Fibroblast of the aortic adventitia (primary cell): ENCODE data around the gene NCS1. TPM values are rescaled to one million over a fixed set of nuclear protein-coding genes. Genes with fewer than 3 reads are reported as not detected.

Source experiments
- DNase-seq: peaks from one replicate; pipeline ENCODE4 v3.0.0-alpha.2; 2010; ENCODE audit warnings: low read depth
- H3K4me3 ChIP-seq: 2 replicates; pipeline ENCODE4 v1.5.1; 2011; ENCODE audit warnings: low read depth, mild to moderate bottlenecking, control low read depth, low read length, moderate library complexity
- total RNA-seq: library from RNA; depleted of rRNA; stranded (reverse); fragments of >200 nt; gene quantifications from 2 replicates; pipeline ENCODE4 v1.2.3, GENCODE V29; 2012; ENCODE audit warnings: low replicate concordance
- TF ChIP-seq, protein P1 (sequence below): IDR thresholded peaks from 2 replicates; pipeline ENCODE4 v1.5.1; 2011; ENCODE audit warnings: mild to moderate bottlenecking, low read length, control low read depth, inconsistent platforms; ENCODE audit not compliant: insufficient read depth

Gene NCS1
- total RNA-seq, 1 donor, result 39.2 TPM

DNA sequence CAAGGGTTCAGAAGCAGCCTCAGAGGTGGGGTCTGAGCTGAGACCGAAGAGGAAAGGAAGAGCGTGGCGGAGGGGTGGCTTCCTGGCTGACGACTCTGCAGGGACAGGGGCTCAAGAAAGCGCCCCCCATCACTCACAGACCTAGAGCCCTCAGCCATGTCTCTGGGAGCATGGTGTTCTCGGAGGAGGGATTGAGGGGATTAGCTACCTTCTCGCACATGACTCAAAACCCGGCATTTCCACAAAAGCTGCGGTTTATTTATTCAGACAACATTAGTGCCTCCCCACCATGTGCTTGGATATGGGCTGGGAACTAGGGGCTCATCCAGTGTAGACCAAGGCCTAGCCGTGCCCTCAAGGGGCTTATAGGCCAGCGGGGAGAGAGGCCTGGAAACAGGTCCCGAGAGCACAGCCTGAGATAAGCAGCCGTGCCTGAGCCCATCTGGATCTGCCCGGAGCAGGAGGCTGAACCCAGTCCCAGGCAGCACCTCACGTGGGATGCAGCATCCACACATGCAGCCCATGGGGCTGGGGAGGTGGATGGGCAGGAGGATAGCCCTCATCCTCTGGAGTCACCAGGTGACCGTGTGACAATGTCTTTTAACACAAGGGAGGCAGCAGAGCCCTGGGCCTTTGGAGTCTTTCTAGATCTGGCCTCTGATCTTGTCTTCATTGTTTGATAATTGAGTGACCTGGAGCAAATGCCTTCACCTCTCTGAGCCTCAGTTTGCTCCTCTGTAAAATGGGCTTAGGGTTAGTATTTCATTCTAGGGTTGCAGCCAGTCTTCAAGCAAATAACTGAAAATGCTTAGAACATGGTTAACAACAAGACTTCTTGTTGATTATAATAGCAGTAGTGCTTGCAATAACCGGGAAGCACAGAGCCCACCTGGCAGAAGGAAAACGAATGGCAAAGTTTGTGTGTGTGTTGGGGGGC, 92.5 kb downstream of the NCS1 start:
- TF ChIP-seq, protein P1, sequence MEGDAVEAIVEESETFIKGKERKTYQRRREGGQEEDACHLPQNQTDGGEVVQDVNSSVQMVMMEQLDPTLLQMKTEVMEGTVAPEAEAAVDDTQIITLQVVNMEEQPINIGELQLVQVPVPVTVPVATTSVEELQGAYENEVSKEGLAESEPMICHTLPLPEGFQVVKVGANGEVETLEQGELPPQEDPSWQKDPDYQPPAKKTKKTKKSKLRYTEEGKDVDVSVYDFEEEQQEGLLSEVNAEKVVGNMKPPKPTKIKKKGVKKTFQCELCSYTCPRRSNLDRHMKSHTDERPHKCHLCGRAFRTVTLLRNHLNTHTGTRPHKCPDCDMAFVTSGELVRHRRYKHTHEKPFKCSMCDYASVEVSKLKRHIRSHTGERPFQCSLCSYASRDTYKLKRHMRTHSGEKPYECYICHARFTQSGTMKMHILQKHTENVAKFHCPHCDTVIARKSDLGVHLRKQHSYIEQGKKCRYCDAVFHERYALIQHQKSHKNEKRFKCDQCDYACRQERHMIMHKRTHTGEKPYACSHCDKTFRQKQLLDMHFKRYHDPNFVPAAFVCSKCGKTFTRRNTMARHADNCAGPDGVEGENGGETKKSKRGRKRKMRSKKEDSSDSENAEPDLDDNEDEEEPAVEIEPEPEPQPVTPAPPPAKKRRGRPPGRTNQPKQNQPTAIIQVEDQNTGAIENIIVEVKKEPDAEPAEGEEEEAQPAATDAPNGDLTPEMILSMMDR, result no peak
- H3K4me3 ChIP-seq, result no peak overlapping the region
- DNase-seq, result no peak

DNA sequence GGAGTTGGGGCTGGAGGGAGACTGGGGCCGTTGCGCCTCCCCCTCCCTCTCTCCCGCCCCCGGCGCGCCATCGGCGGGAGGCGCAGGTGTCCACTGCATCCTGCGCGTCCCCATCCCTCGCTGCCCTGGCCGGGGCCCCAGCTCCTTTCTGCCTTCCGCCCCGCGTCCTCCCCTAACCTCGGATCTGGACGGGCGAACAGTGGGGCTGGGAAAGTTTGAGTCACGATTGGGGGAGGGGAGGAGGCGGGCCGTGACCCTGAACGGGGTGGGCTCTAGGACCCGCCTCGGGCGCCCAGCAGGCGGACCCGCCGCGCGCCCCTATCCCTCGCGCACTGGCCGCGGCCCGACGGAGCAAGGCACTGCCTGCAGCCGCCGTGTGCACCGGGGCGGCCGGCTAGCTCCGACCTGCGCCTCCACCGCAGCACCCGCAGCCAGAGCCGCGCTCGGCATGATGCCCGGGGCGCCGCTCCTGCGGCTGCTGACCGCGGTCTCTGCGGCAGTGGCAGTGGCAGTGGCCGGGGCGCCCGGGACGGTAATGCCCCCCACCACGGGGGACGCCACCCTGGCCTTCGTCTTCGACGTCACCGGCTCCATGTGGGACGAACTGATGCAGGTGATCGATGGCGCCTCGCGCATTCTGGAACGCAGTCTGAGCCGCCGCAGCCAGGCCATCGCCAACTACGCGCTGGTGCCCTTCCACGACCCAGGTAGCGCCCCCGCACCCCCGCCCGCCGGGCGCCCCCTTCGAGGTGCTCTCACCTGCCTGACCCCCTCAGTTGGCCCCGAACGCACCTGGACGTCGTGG, 93.4 kb downstream of the NCS1 start, which contains the start of gene HMCN2:
TSS of gene HMCN2 (plus strand) at position 330 of the 805 bp plus-strand sequence. CDS start at position 449, 119 bp downstream.
- DNase-seq, result no peak
- TF ChIP-seq, protein P1, result no peak
- H3K4me3 ChIP-seq, result no peak within 1 kb of the TSS

DNA sequence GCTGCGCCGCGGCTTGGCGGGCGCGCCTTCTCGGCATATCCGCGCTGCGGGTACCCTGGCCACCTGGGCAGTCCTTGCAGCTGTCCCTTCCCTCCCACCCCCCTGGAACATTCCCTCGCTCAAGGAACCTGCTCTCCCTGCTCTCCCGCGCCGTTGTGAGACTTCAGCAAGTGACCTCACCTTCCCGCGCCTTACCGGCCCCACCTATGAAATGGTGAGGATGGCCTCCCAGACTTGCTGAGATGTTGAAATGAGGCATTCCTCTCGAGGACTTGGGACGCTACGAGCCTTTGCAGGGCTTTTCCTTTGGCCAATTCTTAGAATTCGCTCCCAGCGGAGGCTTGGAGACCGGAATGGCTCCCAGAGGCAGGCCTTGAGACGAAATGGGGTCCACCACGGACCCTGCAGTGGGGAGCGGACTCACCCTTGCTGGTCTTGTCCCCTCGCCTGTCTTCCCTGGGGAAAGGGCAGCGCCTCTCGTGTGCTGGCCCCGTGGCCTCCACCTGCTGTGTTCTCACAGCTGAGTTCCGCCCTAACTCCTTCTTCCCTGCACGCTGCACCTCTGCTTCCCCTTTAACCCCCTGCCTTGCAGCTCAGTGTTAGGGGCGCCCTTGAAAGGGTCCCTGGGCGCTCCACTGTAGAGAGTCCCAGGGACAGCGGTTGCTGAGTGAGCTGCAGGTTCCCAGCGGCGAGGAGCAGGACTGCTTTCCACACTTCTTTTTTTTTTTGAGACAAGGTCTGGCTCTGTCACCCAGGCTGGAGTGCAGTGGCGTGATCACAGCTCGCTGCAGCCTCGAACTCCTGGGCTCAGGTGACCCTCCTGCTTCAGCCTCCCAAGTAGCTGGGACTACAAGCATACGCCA, 94.3 kb downstream of the NCS1 start:
- TF ChIP-seq, protein P1, result no peak
- H3K4me3 ChIP-seq, result no peak overlapping the region
- DNase-seq, result no peak

DNA sequence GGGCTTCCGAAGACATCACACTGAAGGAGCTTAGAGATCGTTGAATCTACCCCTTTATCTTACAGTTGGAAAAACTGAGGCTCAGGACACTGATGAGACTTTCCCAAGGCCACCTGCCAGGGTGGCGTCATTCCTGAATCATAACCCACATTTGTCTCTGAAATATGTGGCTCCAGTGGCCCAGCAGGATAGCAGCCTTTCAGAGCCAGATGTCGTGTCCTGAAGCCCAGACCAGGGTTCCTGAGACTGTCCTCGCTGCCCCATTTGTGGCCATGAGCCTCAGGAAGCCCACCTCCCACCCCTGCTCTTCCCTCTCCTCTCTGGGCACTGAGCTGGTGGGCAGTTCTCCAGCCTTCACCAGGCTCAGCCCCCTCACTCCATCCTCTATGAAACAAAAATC, 95.7 kb downstream of the NCS1 start:
- no peak for DNase-seq
- H3K4me3 ChIP-seq, result no peak overlapping the region
- TF ChIP-seq, protein P1, result no peak

DNA sequence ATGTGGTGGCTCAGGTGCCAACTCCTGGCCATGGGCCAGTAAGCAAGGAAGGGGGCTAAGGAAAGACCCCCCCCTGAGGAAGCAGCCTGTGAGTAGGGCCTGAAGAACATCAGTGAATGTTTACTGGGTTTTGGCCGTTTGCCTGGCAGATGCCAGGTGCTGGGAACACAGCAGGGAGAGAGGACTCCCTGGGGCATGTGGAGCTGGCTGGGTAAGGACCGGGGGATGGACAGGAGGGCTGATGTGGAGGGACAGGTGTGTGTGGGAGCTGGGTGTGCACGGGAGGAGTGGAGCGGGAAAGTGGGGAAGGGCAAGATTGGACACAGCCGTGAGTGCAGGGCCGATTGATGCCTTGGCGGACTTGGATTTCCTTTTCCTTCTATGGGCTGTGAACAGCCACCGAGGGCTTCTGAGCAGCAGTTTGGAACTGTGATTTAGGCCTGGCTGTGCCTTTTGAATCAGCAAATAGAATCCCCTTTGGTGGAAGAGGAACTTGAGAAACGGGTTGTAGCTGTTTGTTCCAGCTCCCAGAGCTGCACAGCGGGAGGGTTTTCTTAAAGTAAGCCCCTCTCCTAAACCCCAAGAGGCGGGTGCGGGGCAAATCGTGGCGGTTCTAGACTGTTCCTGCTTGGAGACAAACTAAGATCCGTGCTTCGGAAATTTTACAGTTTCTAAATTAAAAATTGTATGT, 96.5 kb downstream of the NCS1 start:
- TF ChIP-seq, protein P1, result no peak
- H3K4me3 ChIP-seq, result no peak overlapping the region
- no peak for DNase-seq
